ENCODE data around the gene ANKRD52. TPM values are rescaled to one million over a fixed set of nuclear protein-coding genes. Genes with fewer than 3 reads are reported as not detected.

ANKRD52 gene
- total RNA-seq, 2 experiments from 2014 or later = 23.9 to 30.8 TPM

DNA sequence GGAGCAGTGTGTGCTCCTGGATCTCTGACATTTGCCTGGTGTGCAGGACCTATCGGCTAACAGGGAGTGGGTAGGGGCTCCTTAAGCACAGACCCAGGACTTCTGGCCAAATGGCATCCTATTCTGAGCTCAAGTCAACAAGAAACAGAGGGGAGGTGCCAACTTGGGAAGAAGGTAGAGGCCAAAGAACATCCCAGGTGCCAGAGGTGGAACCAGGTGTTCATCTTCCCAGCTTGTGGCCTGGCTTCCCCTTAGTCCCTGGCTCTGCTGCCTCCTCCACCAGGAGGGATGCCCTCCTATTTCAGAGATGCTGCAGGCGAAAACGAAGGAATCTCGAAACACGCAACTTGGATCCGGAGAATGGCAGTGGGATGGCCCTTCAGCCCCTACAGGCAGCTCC, 22.1 kb downstream of the ANKRD52 start:
- H3K9me3 ChIP-seq (ENCODE audit: control insufficient read depth in 1 of 2, insufficient read depth in 1 of 2, low read length in 2 of 2) = no peaks in the 10 kb centered on the region
- H3K36me3 ChIP-seq (ENCODE audit: insufficient read depth, low read length) = peaks cover 13% of the 10 kb centered on the region
- Mint-ChIP-seq H3K27ac (no peak overlapping the region), H3K4me3 (no peak overlapping the region), H3K36me3 (ENCODE audit: low read depth) (peaks cover 20% of the 10 kb centered on the region), H3K27me3 (no peaks in the 10 kb centered on the region), H3K9me3 (no peaks in the 10 kb centered on the region), H3K4me1 (ENCODE audit: low read depth) (no peaks in the 10 kb centered on the region)
- DNase-seq (no peak), ATAC-seq (ENCODE audit: poor library complexity) (no peak)
- ChIA-PET POLR2A (no interaction called here), CTCF (no interaction called here)
- no peak overlapping the region for H3K27ac ChIP-seq (ENCODE audit: low read depth in 1 of 2, low read length in 2 of 2)
- no peaks in the 10 kb centered on the region for H3K27me3 ChIP-seq (ENCODE audit: control insufficient read depth in 1 of 2, insufficient read depth in 2 of 2, low read length in 2 of 2)
- H3K4me1 ChIP-seq (ENCODE audit: insufficient read depth, low read length) = no peaks in the 10 kb centered on the region
- no peak overlapping the region for H3K4me3 ChIP-seq (ENCODE audit: low read length)
- intact Hi-C loops (cut with DNase I, micrococcal nuclease) = no loop called here
- TF ChIP-seq CTCF (IDR thresholded peaks at IDR 0.05) = no peak

DNA sequence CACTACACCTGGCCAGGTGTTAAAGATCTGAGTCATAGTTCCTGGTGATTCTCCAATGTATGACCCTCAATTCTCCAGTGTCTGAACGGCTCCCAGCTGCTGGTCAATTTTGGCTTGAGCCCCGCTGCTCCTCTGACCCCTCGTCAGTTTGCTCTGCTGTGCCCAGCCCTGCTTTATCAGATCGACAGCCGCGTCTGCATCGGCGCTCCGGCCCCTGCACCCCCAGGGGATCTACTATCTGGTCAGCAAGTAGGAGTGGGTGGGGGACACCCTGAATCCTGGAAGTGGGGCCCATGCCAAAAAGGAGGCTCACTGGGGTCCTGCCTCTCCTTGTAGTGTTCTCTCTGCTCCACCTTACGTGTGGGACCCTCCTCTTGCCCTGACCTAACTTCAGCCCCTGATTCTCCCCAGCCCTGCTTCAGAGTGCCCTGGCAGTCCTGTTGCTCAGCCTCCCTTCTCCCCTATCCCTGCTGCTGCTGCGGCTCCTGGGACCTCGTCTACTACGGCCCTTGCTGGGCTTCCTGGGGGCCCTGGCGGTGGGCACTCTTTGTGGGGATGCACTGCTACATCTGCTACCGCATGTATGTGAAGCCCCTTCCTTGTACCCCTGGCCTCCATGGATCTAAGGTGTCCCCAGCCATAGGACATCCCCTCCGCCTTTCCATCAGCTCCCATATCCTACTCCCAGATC, 23.3 kb downstream of the ANKRD52 start:
- no peaks in the 10 kb centered on the region for H3K27me3 Mint-ChIP-seq
- H3K36me3 Mint-ChIP-seq (ENCODE audit: low read depth) = peaks cover 8% of the 10 kb centered on the region
- H3K27ac Mint-ChIP-seq = no peak overlapping the region
- Histone ChIP-seq H3K4me1 (ENCODE audit: insufficient read depth, low read length) (no peaks in the 10 kb centered on the region), H3K27ac (ENCODE audit: low read depth in 1 of 2, low read length in 2 of 2) (no peak overlapping the region), H3K4me3 (ENCODE audit: low read length) (no peak overlapping the region), H3K36me3 (ENCODE audit: insufficient read depth, low read length) (peaks cover 8% of the 10 kb centered on the region), H3K27me3 (ENCODE audit: control insufficient read depth in 1 of 2, insufficient read depth in 2 of 2, low read length in 2 of 2) (no peaks in the 10 kb centered on the region), H3K9me3 (ENCODE audit: control insufficient read depth in 1 of 2, insufficient read depth in 1 of 2, low read length in 2 of 2) (no peaks in the 10 kb centered on the region)
- H3K9me3 Mint-ChIP-seq = no peaks in the 10 kb centered on the region
- no peak for TF ChIP-seq CTCF (IDR thresholded peaks at IDR 0.05)
- DNase-seq (no peak), ATAC-seq (ENCODE audit: poor library complexity) (no peak)
- H3K4me1 Mint-ChIP-seq (ENCODE audit: low read depth) = no peaks in the 10 kb centered on the region
- intact Hi-C loops (cut with DNase I, micrococcal nuclease) = no loop called here
- no peak overlapping the region for H3K4me3 Mint-ChIP-seq
- CTCF ChIA-PET = interaction anchor here (1.7 kb wide), 1 partner anchor 23 kb away, joined by 4 read pairs; the partner anchor contains the start of gene ANKRD52
- POLR2A ChIA-PET = no interaction called here

DNA sequence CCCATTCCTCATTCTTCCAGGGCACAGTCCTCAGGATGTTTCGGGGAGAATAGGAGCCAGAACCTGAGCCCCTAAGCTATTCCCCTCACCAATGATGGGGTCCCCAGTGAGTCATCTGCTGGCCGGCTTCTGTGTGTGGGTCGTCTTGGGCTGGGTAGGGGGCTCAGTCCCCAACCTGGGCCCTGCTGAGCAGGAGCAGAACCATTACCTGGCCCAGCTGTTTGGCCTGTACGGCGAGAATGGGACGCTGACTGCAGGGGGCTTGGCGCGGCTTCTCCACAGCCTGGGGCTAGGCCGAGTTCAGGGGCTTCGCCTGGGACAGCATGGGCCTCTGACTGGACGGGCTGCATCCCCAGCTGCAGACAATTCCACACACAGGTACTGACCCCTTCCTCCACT, 27.0 kb downstream of the ANKRD52 start:
- intact Hi-C loops (cut with DNase I, micrococcal nuclease) = no loop called here
- CTCF ChIA-PET = no interaction called here
- H3K27me3 Mint-ChIP-seq = no peaks in the 10 kb centered on the region
- Histone ChIP-seq H3K36me3 (ENCODE audit: insufficient read depth, low read length) (peaks cover 3% of the 10 kb centered on the region), H3K27ac (ENCODE audit: low read depth in 1 of 2, low read length in 2 of 2) (no peak overlapping the region), H3K27me3 (ENCODE audit: control insufficient read depth in 1 of 2, insufficient read depth in 2 of 2, low read length in 2 of 2) (no peaks in the 10 kb centered on the region), H3K4me1 (ENCODE audit: insufficient read depth, low read length) (no peaks in the 10 kb centered on the region), H3K4me3 (ENCODE audit: low read length) (no peak overlapping the region), H3K9me3 (ENCODE audit: control insufficient read depth in 1 of 2, insufficient read depth in 1 of 2, low read length in 2 of 2) (no peaks in the 10 kb centered on the region)
- no peaks in the 10 kb centered on the region for H3K36me3 Mint-ChIP-seq (ENCODE audit: low read depth)
- no peak for DNase-seq
- TF ChIP-seq CTCF (IDR thresholded peaks at IDR 0.05) = no peak
- ATAC-seq (ENCODE audit: poor library complexity) = no peak
- H3K9me3 Mint-ChIP-seq = no peaks in the 10 kb centered on the region
- H3K4me3 Mint-ChIP-seq = no peak overlapping the region
- POLR2A ChIA-PET = no interaction called here
- H3K4me1 Mint-ChIP-seq (ENCODE audit: low read depth) = no peaks in the 10 kb centered on the region
- no peak overlapping the region for H3K27ac Mint-ChIP-seq
